Esophagus muscularis mucosa (tissue), 4 donors: ENCODE measurements around the gene ALPL. TPM values are rescaled to one million over a fixed set of nuclear protein-coding genes. Genes with fewer than 3 reads are reported as not detected.

Experiments
- DNase-seq: peaks from one replicate; pipeline ENCODE4 v3.0.0-alpha.2; 2017; ENCODE audit errors: extremely low spot score
- H3K27ac ChIP-seq, 4 donors: fragments of 200-600 bp; sonication (generic); replicated peaks in 1 of 4; 1 replicate in 3 of 4; 2 replicates in 1 of 4; pipeline ENCODE4 v1.5.1; 2016 to 2019; ENCODE audit warnings: mild to moderate bottlenecking in 1 of 4
- H3K27me3 ChIP-seq, 4 donors: fragments of 200-600 bp; sonication (generic); one replicate each; pipeline versions ENCODE4 v1.5.1 to v1.6.0; 2016 to 2019
- H3K36me3 ChIP-seq, 4 donors: fragments of 200-600 bp; sonication (generic); one replicate each; pipeline ENCODE4 v1.5.1; 2016 to 2019
- H3K4me1 ChIP-seq, 4 donors: fragments of 200-600 bp; sonication (generic); one replicate each; pipeline ENCODE4 v1.5.1; 2016 to 2019
- H3K4me3 ChIP-seq, 4 donors: fragments of 200-600 bp; sonication (generic); 1 replicate in 2 of 4; 2 replicates in 2 of 4; pipeline ENCODE4 v1.5.1; 2016 to 2019; ENCODE audit warnings: mild to moderate bottlenecking in 4 of 4, moderate library complexity in 1 of 4
- H3K9me3 ChIP-seq, 4 donors: fragments of 200-600 bp; sonication (generic); 1 replicate in 3 of 4; 2 replicates in 1 of 4; pipeline ENCODE4 v1.5.1; 2016 to 2019
- CTCF ChIP-seq, 3 experiments: fragments of 200-600 bp in 2 of 3; fragments of 450-650 bp in 1 of 3; sonication (generic) in 2 of 3; IDR thresholded peaks; one replicate each; pipeline ENCODE4 v1.5.1; 2017 to 2019; ENCODE audit warnings: antibody characterized with exemption in 3 of 3, mild to moderate bottlenecking in 2 of 3, moderate library complexity in 1 of 3
- EP300 ChIP-seq: sonication (generic); formaldehyde crosslinking; IDR thresholded peaks from one replicate; pipeline ENCODE4 v1.6.1; 2017; ENCODE audit warnings: antibody characterized with exemption
- POLR2A ChIP-seq: fragments of 450-650 bp; IDR thresholded peaks from one replicate; pipeline ENCODE4 v1.6.1; 2017; ENCODE audit warnings: antibody characterized with exemption, moderate library complexity, mild to moderate bottlenecking, low read depth
- POLR2AphosphoS5 ChIP-seq, 2 donors: sonication (generic); formaldehyde crosslinking; IDR thresholded peaks; one replicate each; pipeline ENCODE4 v1.6.1; 2017; ENCODE audit warnings: antibody characterized with exemption in 2 of 2
- WGBS: methylation state at CpG from one replicate; pipeline ENCODE4 v1.1.5; 2018; 5-methylcytosine and 5-hydroxymethylcytosine counted together
- intact Hi-C: fragments of 100-400 bp; cut with DNase I; formaldehyde crosslinking; loops from one replicate; pipeline ENCODE4 v1.15.1; 2023
- total RNA-seq, 4 donors: library from RNA; depleted of rRNA; stranded (reverse); fragments of >200 nt; gene quantifications; one replicate each; pipeline versions ENCODE4 v1.1.0 to v1.2.1, GENCODE V29; 2016

Gene ALPL
- total RNA-seq, 4 donors from 2014 or later: 1.2 to 10.3 (median 3.8) TPM

GRCh38 chr1:21546122-21546825 lies 37.1 kb downstream of the ALPL start:
- Histone ChIP-seq H3K9me3 (no peaks in the 10 kb centered on the region), H3K4me1 (peaks cover 7 to 23% (median 10%) of the 10 kb centered on the region in 4 donors), H3K36me3 (no peaks in the 10 kb centered on the region), H3K27me3 (peaks cover 0 to 21% (median 0%) of the 10 kb centered on the region in 4 donors), H3K27ac (no peak overlapping the region), H3K4me3 (no peak overlapping the region)
- WGBS: 77% methylated on average over 8 of the region's 11 CpGs
- TF ChIP-seq CTCF (IDR thresholded peaks at IDR 0.05) (no peak), POLR2A (no peak), POLR2AphosphoS5 (IDR thresholded peaks at IDR 0.05) (no peak), EP300 (no peak)
- intact Hi-C loops: no loop called here
- no peak for DNase-seq

GRCh38 chr1:21547876-21548275 lies 38.7 kb downstream of the ALPL start:
- Histone ChIP-seq H3K9me3 (no peaks in the 10 kb centered on the region), H3K36me3 (no peaks in the 10 kb centered on the region), H3K27me3 (peaks cover 0 to 22% (median 0%) of the 10 kb centered on the region in 4 donors), H3K4me1 (peaks cover 0 to 9% (median 0%) of the 10 kb centered on the region in 4 donors), H3K27ac (no peak overlapping the region), H3K4me3 (no peak overlapping the region)
- 89% methylated on average over 5 of the region's 11 CpGs for WGBS
- intact Hi-C loops: no loop called here
- DNase-seq: no peak
- TF ChIP-seq CTCF (IDR thresholded peaks at IDR 0.05) (no peak), EP300 (no peak), POLR2AphosphoS5 (IDR thresholded peaks at IDR 0.05) (no peak), POLR2A (no peak)

GRCh38 chr1:21550097-21550496 lies 40.9 kb downstream of the ALPL start:
- Histone ChIP-seq H3K27ac (no peak overlapping the region), H3K36me3 (no peaks in the 10 kb centered on the region), H3K4me3 (no peak overlapping the region), H3K9me3 (no peaks in the 10 kb centered on the region), H3K4me1 (peaks cover 0 to 14% (median 0%) of the 10 kb centered on the region in 4 donors), H3K27me3 (peaks cover 0 to 31% (median 0%) of the 10 kb centered on the region in 4 donors)
- intact Hi-C loops: no loop called here
- no peak for TF ChIP-seq POLR2A
- no peak for TF ChIP-seq EP300
- no peak for TF ChIP-seq CTCF (IDR thresholded peaks at IDR 0.05)
- no peak for TF ChIP-seq POLR2AphosphoS5 (IDR thresholded peaks at IDR 0.05)
- WGBS: 54% methylated on average over 5 of the region's 5 CpGs
- DNase-seq: no peak

GRCh38 chr1:21550866-21551475 lies 41.7 kb downstream of the ALPL start:
- Histone ChIP-seq H3K27ac (no peak overlapping the region), H3K27me3 (peaks cover 0 to 31% (median 0%) of the 10 kb centered on the region in 4 donors), H3K4me1 (peaks cover 0 to 14% (median 0%) of the 10 kb centered on the region in 4 donors), H3K4me3 (no peak overlapping the region), H3K36me3 (no peaks in the 10 kb centered on the region), H3K9me3 (no peaks in the 10 kb centered on the region)
- TF ChIP-seq CTCF (IDR thresholded peaks at IDR 0.05): no peak
- no peak for TF ChIP-seq POLR2AphosphoS5 (IDR thresholded peaks at IDR 0.05)
- TF ChIP-seq EP300: no peak
- no peak for TF ChIP-seq POLR2A
- no peak for DNase-seq
- intact Hi-C loops: no loop called here
- WGBS: 85% methylated on average over 12 of the region's 12 CpGs
